ENCODE results near the gene MYO18A.

The MYO18A gene

GRCh38 chr17:29131814-29132682, 48.1 kb downstream of the MYO18A start:
- H3K4me2 ChIP-seq (ENCODE audit: insufficient read depth, low read length, poor library complexity, severe bottlenecking) = no peak overlapping the region
- H2BK120ac ChIP-seq (ENCODE audit: low read depth, low read length) = no peak overlapping the region
- no peak overlapping the region for H3K27ac ChIP-seq (replicated peaks; ENCODE audit: low read length)
- no peak overlapping the region for H2BK12ac ChIP-seq (ENCODE audit: low read length)
- no peak overlapping the region for H4K8ac ChIP-seq (ENCODE audit: low read depth, low read length)
- no peak overlapping the region for H3K14ac ChIP-seq (ENCODE audit: low read length)
- peaks cover 1% of the 10 kb centered on the region for H3K79me1 ChIP-seq (ENCODE audit: low read depth, low read length)
- no peak overlapping the region for H2BK5ac ChIP-seq (ENCODE audit: low read length)
- H2AFZ ChIP-seq (ENCODE audit: low read length) = no peak overlapping the region
- WGBS, 2 donors (ENCODE audit: extremely low coverage in 2 of 2, insufficient read length in 2 of 2, insufficient replicate concordance in 1 of 2) = no CpG with 5 or more reads among the region's 9 CpGs
- no peaks in the 10 kb centered on the region for H3K27me3 ChIP-seq (ENCODE audit: control insufficient read depth in 3 of 3, insufficient read depth in 3 of 3, low read depth in 1 of 3, low read length in 3 of 3)
- peaks cover 4 to 15% of the 10 kb centered on the region in 2 donors for H3K4me1 ChIP-seq (ENCODE audit: control insufficient read depth in 2 of 2, insufficient read depth in 1 of 2, low read depth in 1 of 2, low read length in 2 of 2)
- H3K9me3 ChIP-seq (replicated peaks in 1 of 2; ENCODE audit: control insufficient read depth in 2 of 2, insufficient read depth in 1 of 2, low read depth in 1 of 2, low read length in 2 of 2) = no peaks in the 10 kb centered on the region
- DNase-seq (ENCODE audit: low spot score) = no peak
- no peak overlapping the region for H3K4me3 ChIP-seq (ENCODE audit: low read length in 2 of 2)
- no peaks in the 10 kb centered on the region for H3K36me3 ChIP-seq (replicated peaks in 1 of 2; ENCODE audit: control insufficient read depth in 2 of 2, insufficient read depth in 2 of 2, low read length in 2 of 2)
- H3K23ac ChIP-seq (ENCODE audit: low read depth, low read length, poor library complexity) = no peak overlapping the region
- H4K91ac ChIP-seq (ENCODE audit: low read depth, low read length, poor library complexity) = no peak overlapping the region
- no peak overlapping the region for H3K18ac ChIP-seq (ENCODE audit: low read length)
- no peak overlapping the region for H2BK15ac ChIP-seq (ENCODE audit: low read length)
- no peak overlapping the region for H3K4ac ChIP-seq (ENCODE audit: low read length)
- no peak overlapping the region for H3K9ac ChIP-seq (ENCODE audit: low read depth, low read length, poor library complexity)
- H2AK5ac ChIP-seq (ENCODE audit: low read depth, low read length) = peak overlapping the region; percentile 1

- no CpG with 5 or more reads among the region's 4 CpGs for WGBS, 2 donors (ENCODE audit: extremely low coverage in 2 of 2, insufficient read length in 2 of 2, insufficient replicate concordance in 1 of 2)
- Histone ChIP-seq H3K4ac (ENCODE audit: low read length) (no peak overlapping the region), H3K27ac (replicated peaks; ENCODE audit: low read length) (no peak overlapping the region), H2BK5ac (ENCODE audit: low read length) (no peak overlapping the region), H3K9me3 (replicated peaks in 1 of 2; ENCODE audit: control insufficient read depth in 2 of 2, insufficient read depth in 1 of 2, low read depth in 1 of 2, low read length in 2 of 2) (no peaks in the 10 kb centered on the region), H2AK5ac (ENCODE audit: low read depth, low read length) (no peak overlapping the region), H3K4me1 (ENCODE audit: control insufficient read depth in 2 of 2, insufficient read depth in 1 of 2, low read depth in 1 of 2, low read length in 2 of 2) (peaks cover 4 to 15% of the 10 kb centered on the region in 2 donors), H3K14ac (ENCODE audit: low read length) (no peak overlapping the region), H3K23ac (ENCODE audit: low read depth, low read length, poor library complexity) (no peak overlapping the region), H2BK120ac (ENCODE audit: low read depth, low read length) (no peak overlapping the region), H4K91ac (ENCODE audit: low read depth, low read length, poor library complexity) (no peak overlapping the region), H2BK12ac (ENCODE audit: low read length) (no peak overlapping the region), H3K18ac (ENCODE audit: low read length) (peak overlapping the region; percentile 44), H3K27me3 (ENCODE audit: control insufficient read depth in 3 of 3, insufficient read depth in 3 of 3, low read depth in 1 of 3, low read length in 3 of 3) (no peaks in the 10 kb centered on the region), H2BK15ac (ENCODE audit: low read length) (peak overlapping the region; percentile 11), H3K9ac (ENCODE audit: low read depth, low read length, poor library complexity) (no peak overlapping the region), H4K8ac (ENCODE audit: low read depth, low read length) (no peak overlapping the region), H3K36me3 (replicated peaks in 1 of 2; ENCODE audit: control insufficient read depth in 2 of 2, insufficient read depth in 2 of 2, low read length in 2 of 2) (no peaks in the 10 kb centered on the region), H2AFZ (ENCODE audit: low read length) (no peak overlapping the region), H3K79me1 (ENCODE audit: low read depth, low read length) (peaks cover 1% of the 10 kb centered on the region), H3K4me2 (ENCODE audit: insufficient read depth, low read length, poor library complexity, severe bottlenecking) (no peak overlapping the region), H3K4me3 (ENCODE audit: low read length in 2 of 2) (no peak overlapping the region)
- DNase-seq (ENCODE audit: low spot score) = no peak
Measured at GRCh38 chr17:29129731-29130130, 50.5 kb downstream of the MYO18A start.

GRCh38 chr17:29127840-29128239, 52.4 kb downstream of the MYO18A start:
- Histone ChIP-seq H3K4ac (ENCODE audit: low read length) (no peak overlapping the region), H3K4me2 (ENCODE audit: insufficient read depth, low read length, poor library complexity, severe bottlenecking) (no peak overlapping the region), H2BK15ac (ENCODE audit: low read length) (no peak overlapping the region), H2BK5ac (ENCODE audit: low read length) (no peak overlapping the region), H4K91ac (ENCODE audit: low read depth, low read length, poor library complexity) (no peak overlapping the region), H2AK5ac (ENCODE audit: low read depth, low read length) (peak overlapping the region; percentile 71), H3K4me1 (ENCODE audit: control insufficient read depth in 2 of 2, insufficient read depth in 1 of 2, low read depth in 1 of 2, low read length in 2 of 2) (peaks cover 0 to 6% of the 10 kb centered on the region in 2 donors), H3K23ac (ENCODE audit: low read depth, low read length, poor library complexity) (peak overlapping the region; percentile 29), H3K9me3 (replicated peaks in 1 of 2; ENCODE audit: control insufficient read depth in 2 of 2, insufficient read depth in 1 of 2, low read depth in 1 of 2, low read length in 2 of 2) (no peaks in the 10 kb centered on the region), H3K4me3 (ENCODE audit: low read length in 2 of 2) (no peak overlapping the region), H3K27me3 (ENCODE audit: control insufficient read depth in 3 of 3, insufficient read depth in 3 of 3, low read depth in 1 of 3, low read length in 3 of 3) (no peaks in the 10 kb centered on the region), H3K14ac (ENCODE audit: low read length) (peak overlapping the region; percentile 74), H3K18ac (ENCODE audit: low read length) (peak overlapping the region; percentile 78), H2BK120ac (ENCODE audit: low read depth, low read length) (no peak overlapping the region), H4K8ac (ENCODE audit: low read depth, low read length) (no peak overlapping the region), H3K36me3 (replicated peaks in 1 of 2; ENCODE audit: control insufficient read depth in 2 of 2, insufficient read depth in 2 of 2, low read length in 2 of 2) (no peaks in the 10 kb centered on the region), H2BK12ac (ENCODE audit: low read length) (no peak overlapping the region), H3K79me1 (ENCODE audit: low read depth, low read length) (peaks cover 1% of the 10 kb centered on the region), H3K27ac (replicated peaks; ENCODE audit: low read length) (no peak overlapping the region), H3K9ac (ENCODE audit: low read depth, low read length, poor library complexity) (peak overlapping the region; percentile 12), H2AFZ (ENCODE audit: low read length) (no peak overlapping the region)
- WGBS, 2 donors (ENCODE audit: extremely low coverage in 2 of 2, insufficient read length in 2 of 2, insufficient replicate concordance in 1 of 2) = no CpG with 5 or more reads among the region's 10 CpGs
- DNase-seq (ENCODE audit: low spot score) = no peak

GRCh38 chr17:29126268-29126930, 53.8 kb downstream of the MYO18A start:
- Histone ChIP-seq H3K27ac (replicated peaks; ENCODE audit: low read length) (no peak overlapping the region), H3K4me2 (ENCODE audit: insufficient read depth, low read length, poor library complexity, severe bottlenecking) (no peak overlapping the region), H4K91ac (ENCODE audit: low read depth, low read length, poor library complexity) (no peak overlapping the region)

More at GRCh38 chr17:29126268-29126930, 53.8 kb downstream of the MYO18A start:
- peak overlapping the region; percentile 50 for H2AK5ac ChIP-seq (ENCODE audit: low read depth, low read length)
- H3K9ac ChIP-seq (ENCODE audit: low read depth, low read length, poor library complexity) = no peak overlapping the region
- peaks cover 0 to 8% of the 10 kb centered on the region in 2 donors for H3K36me3 ChIP-seq (replicated peaks in 1 of 2; ENCODE audit: control insufficient read depth in 2 of 2, insufficient read depth in 2 of 2, low read length in 2 of 2)
- no peak for DNase-seq (ENCODE audit: low spot score)
- H2AFZ ChIP-seq (ENCODE audit: low read length) = no peak overlapping the region
- H3K27me3 ChIP-seq (ENCODE audit: control insufficient read depth in 3 of 3, insufficient read depth in 3 of 3, low read depth in 1 of 3, low read length in 3 of 3) = no peaks in the 10 kb centered on the region
- peaks cover 0 to 1% of the 10 kb centered on the region in 2 donors for H3K4me1 ChIP-seq (ENCODE audit: control insufficient read depth in 2 of 2, insufficient read depth in 1 of 2, low read depth in 1 of 2, low read length in 2 of 2)
- H3K4me3 ChIP-seq (ENCODE audit: low read length in 2 of 2) = no peak overlapping the region
- peaks cover 1% of the 10 kb centered on the region for H3K79me1 ChIP-seq (ENCODE audit: low read depth, low read length)
- H3K4ac ChIP-seq (ENCODE audit: low read length) = no peak overlapping the region
- no peak overlapping the region for H3K14ac ChIP-seq (ENCODE audit: low read length)
- no peak overlapping the region for H3K23ac ChIP-seq (ENCODE audit: low read depth, low read length, poor library complexity)
- H4K8ac ChIP-seq (ENCODE audit: low read depth, low read length) = no peak overlapping the region
- no peak overlapping the region for H3K18ac ChIP-seq (ENCODE audit: low read length)
- no peak overlapping the region for H2BK120ac ChIP-seq (ENCODE audit: low read depth, low read length)
- no CpG with 5 or more reads among the region's 8 CpGs for WGBS, 2 donors (ENCODE audit: extremely low coverage in 2 of 2, insufficient read length in 2 of 2, insufficient replicate concordance in 1 of 2)
- no peak overlapping the region for H2BK15ac ChIP-seq (ENCODE audit: low read length)
- no peak overlapping the region for H2BK12ac ChIP-seq (ENCODE audit: low read length)
- H2BK5ac ChIP-seq (ENCODE audit: low read length) = no peak overlapping the region
- H3K9me3 ChIP-seq (replicated peaks in 1 of 2; ENCODE audit: control insufficient read depth in 2 of 2, insufficient read depth in 1 of 2, low read depth in 1 of 2, low read length in 2 of 2) = no peaks in the 10 kb centered on the region

All from neuronal stem cell (in vitro differentiated cells).